Measurements from ENCODE around the gene CTU2. TPM values are rescaled to one million over a fixed set of nuclear protein-coding genes. Genes with fewer than 3 reads are reported as not detected.

Gene CTU2
- total and polyA plus RNA-seq, 2 donors from 2014 or later = 11.1 to 18.8 TPM

GRCh38 chr16:88687254-88687576, 19.1 kb upstream of the CTU2 start:
- FAIRE-seq = no peak
- intact Hi-C loops (cut with DNase I) = no loop called here
- Histone ChIP-seq H3K4me3 (ENCODE audit: low read length in 3 of 3) (no peak overlapping the region), H3K4me1 (ENCODE audit: control insufficient read depth in 2 of 3, insufficient read depth in 2 of 3, low read depth in 1 of 3, low read length in 3 of 3) (peaks cover 0 to 4% (median 0%) of the 10 kb centered on the region in 3 donors), H3K9me3 (ENCODE audit: control insufficient read depth in 2 of 3, insufficient read depth in 1 of 3, low read length in 3 of 3) (no peaks in the 10 kb centered on the region), H3K27me3 (ENCODE audit: control insufficient read depth, insufficient read depth, low read length) (peaks cover 8% of the 10 kb centered on the region), H3K9ac (ENCODE audit: low read length in 3 of 3) (no peak overlapping the region), H3K27ac (ENCODE audit: low read depth in 2 of 2, low read length in 2 of 2) (no peak overlapping the region), H3K36me3 (ENCODE audit: control insufficient read depth in 2 of 3, insufficient read depth in 3 of 3, low read length in 3 of 3) (no peaks in the 10 kb centered on the region)
- TF ChIP-seq, protein P1, sequence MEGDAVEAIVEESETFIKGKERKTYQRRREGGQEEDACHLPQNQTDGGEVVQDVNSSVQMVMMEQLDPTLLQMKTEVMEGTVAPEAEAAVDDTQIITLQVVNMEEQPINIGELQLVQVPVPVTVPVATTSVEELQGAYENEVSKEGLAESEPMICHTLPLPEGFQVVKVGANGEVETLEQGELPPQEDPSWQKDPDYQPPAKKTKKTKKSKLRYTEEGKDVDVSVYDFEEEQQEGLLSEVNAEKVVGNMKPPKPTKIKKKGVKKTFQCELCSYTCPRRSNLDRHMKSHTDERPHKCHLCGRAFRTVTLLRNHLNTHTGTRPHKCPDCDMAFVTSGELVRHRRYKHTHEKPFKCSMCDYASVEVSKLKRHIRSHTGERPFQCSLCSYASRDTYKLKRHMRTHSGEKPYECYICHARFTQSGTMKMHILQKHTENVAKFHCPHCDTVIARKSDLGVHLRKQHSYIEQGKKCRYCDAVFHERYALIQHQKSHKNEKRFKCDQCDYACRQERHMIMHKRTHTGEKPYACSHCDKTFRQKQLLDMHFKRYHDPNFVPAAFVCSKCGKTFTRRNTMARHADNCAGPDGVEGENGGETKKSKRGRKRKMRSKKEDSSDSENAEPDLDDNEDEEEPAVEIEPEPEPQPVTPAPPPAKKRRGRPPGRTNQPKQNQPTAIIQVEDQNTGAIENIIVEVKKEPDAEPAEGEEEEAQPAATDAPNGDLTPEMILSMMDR (IDR thresholded peaks at IDR 0.05; ENCODE audit: borderline replicate concordance, extremely low read depth, insufficient read depth) = no peak
- DNase-seq = peak in 1 of 5 donors; percentile 64

GRCh38 chr16:88687676-88688012, 18.7 kb upstream of the CTU2 start:
- Histone ChIP-seq H3K9me3 (ENCODE audit: control insufficient read depth in 2 of 3, insufficient read depth in 1 of 3, low read length in 3 of 3) (no peaks in the 10 kb centered on the region), H3K27ac (ENCODE audit: low read depth in 2 of 2, low read length in 2 of 2) (no peak overlapping the region), H3K36me3 (ENCODE audit: control insufficient read depth in 2 of 3, insufficient read depth in 3 of 3, low read length in 3 of 3) (no peaks in the 10 kb centered on the region), H3K4me1 (ENCODE audit: control insufficient read depth in 2 of 3, insufficient read depth in 2 of 3, low read depth in 1 of 3, low read length in 3 of 3) (peaks cover 0 to 4% (median 0%) of the 10 kb centered on the region in 3 donors), H3K27me3 (ENCODE audit: control insufficient read depth, insufficient read depth, low read length) (peaks cover 8% of the 10 kb centered on the region), H3K4me3 (ENCODE audit: low read length in 3 of 3) (no peak overlapping the region), H3K9ac (ENCODE audit: low read length in 3 of 3) (no peak overlapping the region)
- DNase-seq = no peak
- FAIRE-seq = no peak
- TF ChIP-seq, protein P1 (IDR thresholded peaks at IDR 0.05; ENCODE audit: borderline replicate concordance, extremely low read depth, insufficient read depth) = no peak
- intact Hi-C loops (cut with DNase I) = no loop called here

DNA sequence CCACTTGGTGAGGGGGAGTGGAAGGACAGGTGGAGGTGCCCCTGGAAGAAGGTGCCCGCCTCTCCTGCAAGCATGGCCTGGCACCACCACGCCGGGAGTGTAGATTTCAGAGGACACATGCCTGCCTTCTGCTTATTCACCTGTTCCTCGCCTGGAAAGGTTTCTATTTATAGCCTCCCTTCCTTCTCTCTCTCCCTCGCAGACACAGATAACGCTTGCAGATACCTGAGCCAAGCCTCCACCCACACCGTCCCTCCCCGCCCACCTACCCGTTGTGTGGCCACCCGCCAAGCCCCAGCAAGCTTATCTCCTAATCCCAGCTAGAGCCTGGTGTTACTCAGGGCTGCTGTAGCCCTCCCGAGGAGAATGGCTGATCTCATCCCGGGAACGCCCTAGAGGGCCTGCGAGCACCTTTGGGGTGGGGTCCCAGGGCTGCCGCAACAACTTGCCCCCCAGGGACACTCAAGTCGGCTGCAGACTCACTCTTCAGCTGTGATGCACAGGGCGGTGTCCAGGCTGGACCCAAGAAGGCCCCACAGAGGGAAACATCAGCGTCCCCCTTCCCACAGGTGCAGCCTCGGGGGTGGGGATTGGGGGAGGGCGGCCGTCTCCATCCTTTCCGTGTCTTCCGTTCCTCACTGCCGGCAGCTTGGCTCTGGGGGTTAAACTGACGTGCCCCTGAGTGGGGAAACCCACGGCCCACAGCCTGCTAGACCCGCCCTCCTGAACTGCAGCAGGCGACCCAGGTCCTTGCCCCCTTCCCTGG, 18.1 kb upstream of the CTU2 start:
- TF ChIP-seq, protein P1 (IDR thresholded peaks at IDR 0.05; ENCODE audit: borderline replicate concordance, extremely low read depth, insufficient read depth) = no peak
- Histone ChIP-seq H3K9ac (ENCODE audit: low read length in 3 of 3) (no peak overlapping the region), H3K27me3 (ENCODE audit: control insufficient read depth, insufficient read depth, low read length) (peaks cover 8% of the 10 kb centered on the region), H3K4me1 (ENCODE audit: control insufficient read depth in 2 of 3, insufficient read depth in 2 of 3, low read depth in 1 of 3, low read length in 3 of 3) (peaks cover 0 to 4% (median 0%) of the 10 kb centered on the region in 3 donors), H3K36me3 (ENCODE audit: control insufficient read depth in 2 of 3, insufficient read depth in 3 of 3, low read length in 3 of 3) (no peaks in the 10 kb centered on the region), H3K4me3 (ENCODE audit: low read length in 3 of 3) (no peak overlapping the region), H3K27ac (ENCODE audit: low read depth in 2 of 2, low read length in 2 of 2) (no peak overlapping the region), H3K9me3 (ENCODE audit: control insufficient read depth in 2 of 3, insufficient read depth in 1 of 3, low read length in 3 of 3) (no peaks in the 10 kb centered on the region)
- DNase-seq (peak in 1 of 5 donors; percentile 71), FAIRE-seq (no peak)
- intact Hi-C loops (cut with DNase I) = no loop called here

All from kidney (tissue), 14 donors.